ENCODE data around the gene LIMS2.

LIMS2 gene

GRCh38 chr2:127596311-127597045 is 78.9 kb downstream of the LIMS2 start:
- DNase-seq: no peak

- no peak for DNase-seq
Measured at GRCh38 chr2:127594116-127594591, 81.2 kb downstream of the LIMS2 start.

GRCh38 chr2:127593228-127594115 is 81.9 kb downstream of the LIMS2 start:
- no peak for DNase-seq

GRCh38 chr2:127592761-127593227 is 82.5 kb downstream of the LIMS2 start:
- no peak for DNase-seq

GRCh38 chr2:127591221-127591923 is 84.0 kb downstream of the LIMS2 start:
- DNase-seq: peak; percentile 14 to 31

GRCh38 chr2:127590386-127591190 is 84.7 kb downstream of the LIMS2 start:
- no peak for DNase-seq

GRCh38 chr2:127589841-127590240 is 85.5 kb downstream of the LIMS2 start:
- DNase-seq: no peak

- no peak for DNase-seq
Measured at GRCh38 chr2:127589358-127589757, 86.0 kb downstream of the LIMS2 start.
